ENCODE data around the gene SMCHD1. TPM values are rescaled to one million over a fixed set of nuclear protein-coding genes. Genes with fewer than 3 reads are reported as not detected.

The SMCHD1 gene
- total RNA-seq, 4 donors from 2014 or later, result 56.4 to 153 (median 87.3) TPM

DNA sequence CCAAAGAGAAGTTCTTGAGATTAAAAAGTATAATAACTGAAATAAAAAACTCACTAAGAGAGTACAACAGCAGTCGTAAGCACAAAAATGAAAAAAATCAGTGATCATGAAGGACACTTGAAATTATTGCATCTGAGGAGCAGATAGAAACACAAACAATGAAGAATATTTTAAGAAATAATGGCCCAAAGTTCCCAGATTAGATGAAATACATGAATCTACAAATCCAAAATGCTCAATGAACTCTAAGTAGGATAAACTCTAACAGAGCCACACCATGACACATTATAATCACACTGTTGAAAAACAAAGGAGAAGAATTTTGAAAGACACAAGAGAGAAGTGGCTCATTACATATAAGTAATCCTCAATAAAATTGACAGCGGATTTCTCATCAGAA lies 159.4 kb downstream of the SMCHD1 start:
- TF ChIP-seq, protein P1, sequence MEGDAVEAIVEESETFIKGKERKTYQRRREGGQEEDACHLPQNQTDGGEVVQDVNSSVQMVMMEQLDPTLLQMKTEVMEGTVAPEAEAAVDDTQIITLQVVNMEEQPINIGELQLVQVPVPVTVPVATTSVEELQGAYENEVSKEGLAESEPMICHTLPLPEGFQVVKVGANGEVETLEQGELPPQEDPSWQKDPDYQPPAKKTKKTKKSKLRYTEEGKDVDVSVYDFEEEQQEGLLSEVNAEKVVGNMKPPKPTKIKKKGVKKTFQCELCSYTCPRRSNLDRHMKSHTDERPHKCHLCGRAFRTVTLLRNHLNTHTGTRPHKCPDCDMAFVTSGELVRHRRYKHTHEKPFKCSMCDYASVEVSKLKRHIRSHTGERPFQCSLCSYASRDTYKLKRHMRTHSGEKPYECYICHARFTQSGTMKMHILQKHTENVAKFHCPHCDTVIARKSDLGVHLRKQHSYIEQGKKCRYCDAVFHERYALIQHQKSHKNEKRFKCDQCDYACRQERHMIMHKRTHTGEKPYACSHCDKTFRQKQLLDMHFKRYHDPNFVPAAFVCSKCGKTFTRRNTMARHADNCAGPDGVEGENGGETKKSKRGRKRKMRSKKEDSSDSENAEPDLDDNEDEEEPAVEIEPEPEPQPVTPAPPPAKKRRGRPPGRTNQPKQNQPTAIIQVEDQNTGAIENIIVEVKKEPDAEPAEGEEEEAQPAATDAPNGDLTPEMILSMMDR (IDR thresholded peaks at IDR 0.05), result no peak
- no peak for DNase-seq (ENCODE audit: low spot score)
- ATAC-seq (ENCODE audit: low FRiP score), result no peak

DNA sequence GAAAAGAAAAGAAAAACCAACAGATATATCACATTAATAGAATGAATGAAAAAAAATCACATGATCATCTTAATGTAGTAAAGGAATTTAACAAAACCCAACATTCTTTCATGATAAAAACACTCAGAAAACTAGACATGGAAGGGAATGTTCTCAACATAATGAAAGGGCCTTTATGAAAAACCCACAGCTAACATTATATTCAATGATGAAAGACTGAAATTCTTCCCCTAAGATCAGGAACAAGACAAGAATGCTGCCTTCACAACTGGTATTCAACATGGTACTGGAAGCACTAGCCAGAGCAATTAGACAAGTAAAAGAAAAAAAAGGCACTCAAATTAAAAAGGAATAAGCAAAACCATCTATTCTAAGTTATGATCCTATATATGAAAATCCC lies 162.8 kb downstream of the SMCHD1 start:
- TF ChIP-seq, protein P1 (IDR thresholded peaks at IDR 0.05), result no peak
- DNase-seq (ENCODE audit: low spot score) (no peak), ATAC-seq (ENCODE audit: low FRiP score) (no peak)

DNA sequence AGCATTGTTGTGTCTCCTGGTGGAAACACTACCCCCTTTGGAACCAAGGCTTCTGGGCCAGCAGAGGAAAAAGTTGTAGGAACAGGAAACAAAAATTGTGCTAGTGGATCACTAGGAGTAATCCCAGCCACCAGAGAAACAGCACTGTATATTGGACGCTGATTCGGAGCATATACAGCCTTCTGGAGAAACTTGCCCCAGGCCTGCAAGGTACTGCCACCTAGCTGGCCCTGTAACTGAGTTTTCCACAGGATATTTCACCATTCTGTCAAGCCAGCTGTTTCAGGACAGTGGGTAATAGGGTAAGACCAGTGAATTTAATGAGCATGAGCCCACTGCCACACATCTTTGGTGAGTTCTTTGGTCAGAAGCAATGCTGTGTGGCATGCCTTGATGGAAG lies 166.2 kb downstream of the SMCHD1 start:
- TF ChIP-seq, protein P1 (IDR thresholded peaks at IDR 0.05), result no peak
- ATAC-seq (ENCODE audit: low FRiP score) (no peak), DNase-seq (ENCODE audit: low spot score) (no peak)

DNA sequence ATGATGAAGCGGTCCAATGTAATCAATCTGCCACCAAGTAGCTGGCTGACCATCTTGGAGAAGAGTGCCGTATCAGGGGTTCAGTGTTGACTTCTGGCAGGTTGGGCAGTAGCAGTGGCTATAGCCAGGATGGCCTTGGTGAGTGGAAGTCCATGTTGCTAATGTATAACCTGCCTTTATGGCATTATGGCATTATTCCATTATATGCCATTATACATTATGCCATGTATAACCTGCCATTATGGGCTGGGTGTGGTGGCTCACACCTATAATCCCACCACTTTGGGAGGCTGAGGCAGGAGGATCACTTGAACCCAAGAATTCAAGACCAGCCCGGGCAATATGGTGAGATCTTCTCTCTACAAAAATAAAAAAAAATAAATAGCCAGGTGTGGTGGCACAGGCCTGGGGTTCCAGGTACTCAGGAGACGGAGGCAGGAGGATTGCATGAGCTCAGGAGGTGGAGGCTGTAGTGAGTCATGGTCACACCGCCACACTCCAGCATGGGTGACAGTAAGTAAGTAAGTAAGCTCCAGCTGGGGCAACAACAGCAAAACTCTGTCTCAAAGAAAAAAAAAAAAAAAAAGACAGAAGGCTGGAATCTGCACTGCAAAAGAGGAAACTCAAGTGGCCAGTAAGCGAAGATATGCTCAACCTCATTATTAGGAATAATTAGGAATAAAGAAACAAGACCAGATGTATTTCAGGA lies 166.8 kb downstream of the SMCHD1 start:
- TF ChIP-seq, protein P1 (IDR thresholded peaks at IDR 0.05), result no peak
- DNase-seq (ENCODE audit: low spot score), result no peak
- ATAC-seq (ENCODE audit: low FRiP score), result no peak

DNA sequence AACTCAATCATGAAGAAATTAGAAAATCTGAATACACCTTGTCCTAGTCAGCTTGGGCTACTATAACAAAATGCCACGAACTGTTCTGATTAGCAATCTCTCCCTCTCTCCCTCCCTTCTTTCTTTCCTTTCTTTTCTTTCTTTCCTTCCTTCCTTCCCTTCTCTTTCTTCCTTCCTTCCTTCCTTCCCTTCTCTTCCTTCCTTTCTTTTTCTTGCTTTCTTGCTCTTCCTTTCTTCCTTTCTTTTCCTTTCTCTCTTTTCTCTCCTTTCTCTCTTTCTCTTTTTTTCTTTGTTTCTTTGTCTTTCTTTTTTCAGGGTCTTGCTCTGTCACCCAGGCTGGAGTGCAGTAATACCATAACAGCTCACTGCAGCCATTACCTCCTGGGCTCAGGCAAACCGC lies 167.7 kb downstream of the SMCHD1 start:
- DNase-seq (ENCODE audit: low spot score) (no peak), ATAC-seq (ENCODE audit: low FRiP score) (no peak)
- TF ChIP-seq, protein P1 (IDR thresholded peaks at IDR 0.05), result no peak

DNA sequence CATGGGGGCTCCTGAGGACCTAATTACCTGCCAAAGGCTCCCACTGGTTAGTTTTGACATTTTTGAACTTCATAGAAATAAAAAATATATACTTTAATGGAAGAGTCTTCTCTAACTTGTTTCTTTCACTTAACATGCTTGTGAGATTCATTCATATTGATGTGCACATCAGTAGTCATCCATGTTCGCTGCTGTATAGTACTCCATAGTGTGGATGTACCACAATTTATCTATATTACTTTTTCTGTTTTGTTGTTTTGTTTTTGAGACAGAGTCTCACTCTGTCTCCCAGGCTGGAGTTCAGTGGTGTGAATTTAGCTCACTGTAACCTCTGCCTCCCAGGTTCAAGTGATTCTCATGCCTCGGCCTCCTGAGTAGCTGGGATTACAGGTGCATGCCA lies 168.4 kb downstream of the SMCHD1 start:
- ATAC-seq (ENCODE audit: low FRiP score), result no peak
- no peak for DNase-seq (ENCODE audit: low spot score)
- TF ChIP-seq, protein P1 (IDR thresholded peaks at IDR 0.05), result no peak

DNA sequence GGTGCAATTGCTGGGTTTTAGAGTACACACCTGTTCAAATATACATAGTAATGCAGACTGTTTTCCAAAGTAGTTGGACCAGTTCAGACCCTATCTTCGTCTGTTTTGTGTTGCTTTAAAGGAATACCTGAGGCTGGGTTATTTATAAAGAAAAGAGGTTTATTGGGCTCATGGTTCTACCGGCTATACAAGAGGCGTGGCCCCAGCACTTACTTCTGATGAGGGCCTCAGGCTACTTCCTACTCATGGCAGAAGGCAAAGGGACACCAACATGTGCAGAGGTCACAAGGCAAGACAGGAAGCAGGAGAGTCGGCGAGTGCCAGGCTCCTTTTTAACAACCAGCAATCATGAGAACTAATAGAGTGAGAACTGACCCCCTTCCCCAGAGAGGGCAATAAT lies 169.3 kb downstream of the SMCHD1 start:
- ATAC-seq (ENCODE audit: low FRiP score), result no peak
- TF ChIP-seq, protein P1 (IDR thresholded peaks at IDR 0.05), result no peak

More for the DNA sequence above, 169.3 kb downstream of the SMCHD1 start:
- DNase-seq (ENCODE audit: low spot score), result no peak

Data from omental fat pad (tissue), 4 donors.